Vagina (tissue), 2 donors: ENCODE results near the gene TMCO6.

Source experiments
- POLR2A ChIP-seq, 2 donors: fragments of 450-650 bp; IDR thresholded peaks; one replicate each; pipeline ENCODE4 v1.6.1; 2017; ENCODE audit warnings: antibody characterized with exemption in 2 of 2, mild to moderate bottlenecking in 2 of 2, moderate library complexity in 2 of 2
- POLR2AphosphoS5 ChIP-seq, 2 donors: sonication (generic); formaldehyde crosslinking; IDR thresholded peaks; one replicate each; pipeline ENCODE4 v1.9.0; 2017; ENCODE audit warnings: antibody characterized with exemption in 2 of 2, mild to moderate bottlenecking in 2 of 2, low read depth in 1 of 2; ENCODE audit not compliant: insufficient read depth in 1 of 2
- TF ChIP-seq, protein P1 (sequence below), 3 experiments: fragments of 450-650 bp in 2 of 3; fragments of 200-600 bp in 1 of 3; sonication (generic) in 1 of 3; IDR thresholded peaks; one replicate each; pipeline ENCODE4 v1.5.1; 2017 to 2019; ENCODE audit warnings: antibody characterized with exemption in 3 of 3, mild to moderate bottlenecking in 2 of 3, moderate library complexity in 2 of 3

DNA sequence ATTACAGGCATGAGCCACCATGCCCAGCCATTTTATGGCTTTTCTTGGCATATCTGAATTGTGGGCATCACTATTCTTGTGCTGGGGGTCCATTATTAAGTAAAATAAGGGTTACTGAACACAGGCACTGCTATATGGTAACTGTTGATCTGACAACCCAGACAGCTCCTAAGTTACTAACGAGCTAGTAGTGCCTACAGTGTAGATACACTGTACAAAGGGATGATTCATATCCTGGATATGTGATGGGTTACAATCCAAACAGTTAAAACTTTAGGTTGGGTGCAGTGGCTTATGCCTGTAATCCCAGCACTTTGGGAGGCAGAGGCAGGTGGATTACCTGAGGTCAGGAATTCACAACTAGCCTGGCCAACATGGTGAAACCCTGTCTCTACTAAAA is 10.5 kb upstream of the TMCO6 start:
- TF ChIP-seq, protein P1, sequence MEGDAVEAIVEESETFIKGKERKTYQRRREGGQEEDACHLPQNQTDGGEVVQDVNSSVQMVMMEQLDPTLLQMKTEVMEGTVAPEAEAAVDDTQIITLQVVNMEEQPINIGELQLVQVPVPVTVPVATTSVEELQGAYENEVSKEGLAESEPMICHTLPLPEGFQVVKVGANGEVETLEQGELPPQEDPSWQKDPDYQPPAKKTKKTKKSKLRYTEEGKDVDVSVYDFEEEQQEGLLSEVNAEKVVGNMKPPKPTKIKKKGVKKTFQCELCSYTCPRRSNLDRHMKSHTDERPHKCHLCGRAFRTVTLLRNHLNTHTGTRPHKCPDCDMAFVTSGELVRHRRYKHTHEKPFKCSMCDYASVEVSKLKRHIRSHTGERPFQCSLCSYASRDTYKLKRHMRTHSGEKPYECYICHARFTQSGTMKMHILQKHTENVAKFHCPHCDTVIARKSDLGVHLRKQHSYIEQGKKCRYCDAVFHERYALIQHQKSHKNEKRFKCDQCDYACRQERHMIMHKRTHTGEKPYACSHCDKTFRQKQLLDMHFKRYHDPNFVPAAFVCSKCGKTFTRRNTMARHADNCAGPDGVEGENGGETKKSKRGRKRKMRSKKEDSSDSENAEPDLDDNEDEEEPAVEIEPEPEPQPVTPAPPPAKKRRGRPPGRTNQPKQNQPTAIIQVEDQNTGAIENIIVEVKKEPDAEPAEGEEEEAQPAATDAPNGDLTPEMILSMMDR (IDR thresholded peaks at IDR 0.05) = no peak
- TF ChIP-seq POLR2AphosphoS5 (IDR thresholded peaks at IDR 0.05; ENCODE audit: insufficient read depth in 1 of 2, low read depth in 1 of 2) (no peak), POLR2A (IDR thresholded peaks at IDR 0.05) (no peak)
